Aorta (tissue), 5 donors: ENCODE measurements around the gene LAG3. TPM values are rescaled to one million over a fixed set of nuclear protein-coding genes. Genes with fewer than 3 reads are reported as not detected.

ENCODE experiments used
- ATAC-seq: fragments of 200-7000 bp; cut with Tn5 transposase; one replicate; pipeline ENCODE4 v1.9.1; 2022; ENCODE audit warnings: moderate library complexity; ENCODE audit not compliant: low FRiP score
- DNase-seq, 2 donors: peaks; one replicate each; pipeline ENCODE4 v3.0.0-alpha.2; 2020
- H3K27ac ChIP-seq, 2 donors: one replicate each; pipeline ENCODE4 v1.5.1; 2013; ENCODE audit warnings: low read length in 2 of 2, mild to moderate bottlenecking in 2 of 2, moderate library complexity in 2 of 2, control low read depth in 1 of 2, inconsistent platforms in 1 of 2, low read depth in 1 of 2
- H3K27me3 ChIP-seq, 2 donors: one replicate each; pipeline ENCODE4 v1.6.1; 2013; ENCODE audit warnings: control low read depth in 1 of 2, low read length in 1 of 2, mild to moderate bottlenecking in 1 of 2, moderate library complexity in 1 of 2; ENCODE audit not compliant: insufficient read depth in 2 of 2, control insufficient read depth in 1 of 2
- H3K36me3 ChIP-seq, 2 donors: one replicate each; pipeline ENCODE4 v1.6.1; 2013; ENCODE audit warnings: control low read depth in 1 of 2, low read length in 1 of 2, mild to moderate bottlenecking in 1 of 2; ENCODE audit not compliant: insufficient read depth in 2 of 2, control insufficient read depth in 1 of 2
- H3K4me1 ChIP-seq, 2 donors: one replicate each; pipeline ENCODE4 v1.6.1; 2013; ENCODE audit warnings: low read length in 2 of 2, control low read depth in 1 of 2, mild to moderate bottlenecking in 1 of 2, moderate library complexity in 1 of 2; ENCODE audit not compliant: insufficient read depth in 2 of 2, control insufficient read depth in 1 of 2
- H3K4me3 ChIP-seq, 2 donors: one replicate each; pipeline ENCODE4 v1.5.1; 2013; ENCODE audit warnings: low read length in 2 of 2, control low read depth in 1 of 2, mild to moderate bottlenecking in 1 of 2
- H3K9me3 ChIP-seq: one replicate; pipeline ENCODE4 v1.6.1; 2013; ENCODE audit warnings: mild to moderate bottlenecking, low read length; ENCODE audit not compliant: control insufficient read depth
- WGBS, 2 donors: extraction: QIAGEN DNeasy Blood & Tissue Kit; methylation state at CpG; one replicate each; pipeline ENCODE4 v1.1.7; 2013; 5-methylcytosine and 5-hydroxymethylcytosine counted together
- intact Hi-C, 2 donors: fragments of 100-400 bp; cut with DNase I; formaldehyde crosslinking; loops; one replicate each; pipeline versions ENCODE4 v1.14.2 to v1.15.0; 2022
- polyA plus RNA-seq, 2 donors: library from polyadenylated mRNA; stranded (reverse); fragments of 200-250 nt; gene quantifications; one replicate each; pipeline ENCODE4 v1.2.3, GENCODE V29; 2013
- total RNA-seq, 2 donors: library from RNA; stranded (reverse); fragmentation: NEBNext Ultra II Directional; extraction: Animal tissue kit (Norgen Biotek cat#: 25700); gene quantifications; one replicate each; pipeline ENCODE4 v1.2.1, GENCODE V29; 2021
- donor health status: healthy with polysubstance abuse.
- donor health status: Bipolar disorder and iron deficiency.
- donor health status: DM: no; HTN: no; CAD: no.
- donor health status: DM: no; HTN: no; CAD: no.
- donor health status: DM: yes; HTN: yes; CAD: no.

The LAG3 gene
- total and polyA plus RNA-seq, 4 donors, result 0.25 to 2.4 (median 1.5) TPM

DNA sequence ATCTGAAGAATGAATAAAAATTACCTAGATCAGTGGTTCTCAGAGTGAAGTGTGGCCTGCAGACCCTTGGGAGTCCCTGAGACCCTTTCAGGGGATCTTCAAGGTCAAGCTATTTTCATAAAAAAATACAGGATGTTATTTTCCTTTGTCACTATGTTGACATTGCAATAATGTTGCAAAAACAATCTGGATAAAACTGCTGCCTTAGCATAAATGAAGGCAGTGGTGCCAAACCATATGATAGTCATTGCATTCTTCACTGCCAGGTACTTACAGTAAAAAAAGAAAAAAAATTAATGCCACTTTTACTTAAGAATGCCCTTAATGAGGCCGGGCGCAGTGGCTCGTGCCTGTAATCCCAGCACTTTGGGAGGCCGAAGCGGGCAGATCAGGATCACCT is 15.0 kb downstream of the LAG3 start:
- no peak overlapping the region for H3K4me3 ChIP-seq
- H3K27ac ChIP-seq, result no peak overlapping the region
- DNase-seq (no peak), ATAC-seq (no peak)
- intact Hi-C loops, result no loop called here
- no peaks in the 10 kb centered on the region for H3K27me3 ChIP-seq
- no peaks in the 10 kb centered on the region for H3K4me1 ChIP-seq
- no peaks in the 10 kb centered on the region for H3K36me3 ChIP-seq
- no peaks in the 10 kb centered on the region for H3K9me3 ChIP-seq
- 96 to 97% methylated on average over 5 of the region's 5 CpGs for WGBS, 2 donors

DNA sequence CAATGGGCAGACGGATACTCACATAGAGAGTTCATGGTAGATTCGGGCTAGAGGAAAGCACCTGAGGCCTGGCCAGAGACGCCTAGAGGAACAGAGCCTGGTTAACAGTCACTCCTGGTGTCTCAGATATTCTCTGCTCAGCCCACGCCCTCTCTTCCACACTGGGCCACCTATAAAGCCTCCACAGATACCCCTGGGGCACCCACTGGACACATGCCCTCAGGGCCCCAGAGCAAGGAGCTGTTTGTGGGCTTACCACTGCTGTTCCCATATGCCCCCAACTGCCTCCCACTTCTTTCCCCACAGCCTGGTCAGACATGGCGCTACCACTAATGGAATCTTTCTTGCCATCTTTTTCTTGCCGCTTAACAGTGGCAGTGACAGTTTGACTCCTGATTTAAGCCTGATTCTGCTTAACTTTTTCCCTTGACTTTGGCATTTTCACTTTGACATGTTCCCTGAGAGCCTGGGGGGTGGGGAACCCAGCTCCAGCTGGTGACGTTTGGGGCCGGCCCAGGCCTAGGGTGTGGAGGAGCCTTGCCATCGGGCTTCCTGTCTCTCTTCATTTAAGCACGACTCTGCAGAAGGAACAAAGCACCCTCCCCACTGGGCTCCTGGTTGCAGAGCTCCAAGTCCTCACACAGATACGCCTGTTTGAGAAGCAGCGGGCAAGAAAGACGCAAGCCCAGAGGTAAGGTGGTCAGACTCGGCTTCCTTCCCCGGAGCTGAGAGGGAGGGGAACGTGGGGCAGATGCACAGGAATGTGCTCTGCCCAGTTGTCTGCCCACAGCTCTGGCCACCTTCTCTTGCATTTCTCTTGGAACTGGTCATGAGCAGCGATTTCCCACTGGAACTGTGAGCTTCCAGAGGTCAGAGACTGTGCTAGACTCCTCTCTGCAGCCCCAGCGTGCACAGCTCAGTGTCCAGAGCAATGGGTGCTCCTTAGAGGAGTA is 16.9 kb downstream of the LAG3 start, which contains the start of gene CD4:
TSS of gene CD4 (plus strand) at position 557 of the 953 bp plus-strand sequence. CDS start 10,611 bp downstream, outside the sequence.
- ATAC-seq (peak; percentile 51), DNase-seq (peak in 1 of 2 donors; percentile 92)
- H3K36me3 ChIP-seq, result no peaks in the 10 kb centered on the region
- intact Hi-C loops, result no loop called here
- H3K27ac ChIP-seq, result no peak within 1 kb of the TSS
- H3K27me3 ChIP-seq, result no peaks in the 10 kb centered on the region
- H3K9me3 ChIP-seq, result no peaks in the 10 kb centered on the region
- 65% methylated on average over 18 of the region's 18 CpGs for WGBS, 2 donors
- H3K4me1 ChIP-seq, result no peaks in the 10 kb centered on the region
- H3K4me3 ChIP-seq, result no peak within 1 kb of the TSS

DNA sequence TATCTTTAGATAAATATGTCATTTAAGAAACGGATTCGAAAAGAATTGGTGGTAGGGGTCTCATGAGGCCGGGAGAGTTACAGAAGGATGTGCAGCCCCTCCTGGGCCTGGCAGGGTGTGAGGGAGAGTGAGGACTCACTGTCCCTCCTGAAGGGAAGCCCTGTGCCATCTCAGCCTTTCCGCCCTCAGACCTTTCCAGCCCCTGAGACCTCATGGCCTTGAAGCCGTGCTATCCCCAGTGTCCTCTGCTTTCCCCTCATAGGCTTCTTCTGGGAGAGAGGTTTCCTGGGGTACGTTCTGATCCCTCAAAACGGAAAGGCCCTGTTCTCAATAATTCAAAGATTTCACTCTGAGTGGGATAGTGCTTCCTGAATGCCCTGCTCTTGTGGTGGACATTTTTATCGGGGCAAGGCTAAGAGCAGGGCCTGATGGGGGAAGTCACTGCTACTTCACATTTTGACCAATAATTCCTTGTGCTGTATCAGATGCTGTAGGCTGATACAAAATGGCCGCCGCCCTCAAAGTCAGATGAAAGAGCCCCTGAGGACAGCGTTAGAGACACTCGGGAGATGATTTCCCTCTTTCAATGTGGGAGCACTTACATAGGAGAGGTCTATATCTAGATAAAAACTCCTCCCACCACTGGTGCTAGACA is 18.3 kb downstream of the LAG3 start:
- H3K4me3 ChIP-seq, result no peak overlapping the region
- H3K9me3 ChIP-seq, result no peaks in the 10 kb centered on the region
- H3K4me1 ChIP-seq, result no peaks in the 10 kb centered on the region
- WGBS, 2 donors, result 87 to 91% methylated on average over 12 of the region's 12 CpGs
- intact Hi-C loops, result no loop called here
- H3K27me3 ChIP-seq, result no peaks in the 10 kb centered on the region
- no peaks in the 10 kb centered on the region for H3K36me3 ChIP-seq
- no peak overlapping the region for H3K27ac ChIP-seq
- ATAC-seq (no peak), DNase-seq (no peak)

DNA sequence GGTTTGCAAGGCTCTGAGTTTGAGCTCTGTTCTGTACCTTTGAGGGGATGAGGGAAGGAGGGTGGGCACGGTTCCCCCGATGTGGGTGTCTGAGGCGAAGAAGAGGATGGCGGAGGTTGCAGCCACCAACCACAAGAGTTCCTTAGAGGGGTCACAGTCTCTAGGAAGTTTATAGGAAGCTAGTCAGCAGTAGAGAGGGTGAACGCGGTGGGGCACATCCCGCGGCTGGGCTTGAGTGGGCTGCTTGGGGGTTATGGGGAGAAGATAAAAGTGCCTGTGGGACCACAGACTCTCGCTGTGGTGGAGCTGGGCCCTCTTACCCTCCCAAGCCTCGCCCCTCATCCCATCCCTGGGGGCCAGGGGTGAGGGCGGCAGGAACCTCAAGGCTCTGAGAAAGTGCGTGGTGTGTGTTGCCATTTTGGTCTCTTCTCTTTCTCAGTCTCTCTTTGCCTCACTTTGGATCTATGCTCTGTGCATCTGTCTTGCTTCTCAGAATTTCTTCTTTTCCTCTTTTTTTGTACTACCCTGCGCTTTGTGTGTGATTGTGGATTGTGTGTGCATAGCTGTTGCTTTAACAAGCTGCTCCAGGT is 19.7 kb downstream of the LAG3 start:
- 86 to 92% methylated on average over 12 to 13 of the region's 13 CpGs for WGBS, 2 donors
- no peak for DNase-seq
- Histone ChIP-seq H3K36me3 (no peaks in the 10 kb centered on the region), H3K4me3 (no peak overlapping the region), H3K4me1 (no peaks in the 10 kb centered on the region), H3K27ac (no peak overlapping the region), H3K27me3 (no peaks in the 10 kb centered on the region), H3K9me3 (no peaks in the 10 kb centered on the region)
- ATAC-seq, result no peak
- intact Hi-C loops, result no loop called here

DNA sequence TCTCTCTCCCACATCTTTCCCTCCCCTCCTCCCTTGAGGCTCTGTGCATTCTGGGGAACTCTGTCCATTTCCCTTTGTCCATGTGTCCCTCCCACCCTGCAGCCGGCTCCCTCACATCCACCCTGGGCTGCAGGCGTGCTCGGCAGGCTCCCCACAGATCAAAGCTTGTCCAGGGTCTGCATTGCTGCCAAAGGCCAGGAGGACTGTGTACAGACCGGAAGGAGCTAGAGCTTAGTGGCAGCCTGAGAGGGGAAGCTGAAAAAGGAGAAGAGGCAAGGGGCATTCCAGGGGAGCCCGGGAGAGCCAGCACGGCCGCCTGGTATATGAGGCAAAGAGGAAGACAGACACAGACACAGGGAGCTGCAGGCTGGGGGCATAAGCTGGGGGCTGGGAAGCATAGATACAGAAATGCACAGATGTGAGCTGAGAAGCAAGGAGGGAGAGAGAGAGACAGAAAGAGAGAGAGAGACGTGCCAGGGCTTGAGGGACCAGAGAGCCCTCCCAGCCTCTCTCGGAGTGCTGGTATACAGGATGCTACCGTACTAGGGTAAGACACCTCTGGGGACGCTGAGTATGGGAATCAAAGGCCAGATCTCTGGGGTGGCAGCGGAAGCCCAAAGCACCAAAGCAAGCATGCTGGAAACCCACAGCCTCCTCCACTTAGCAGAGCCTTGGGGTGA is 20.3 kb downstream of the LAG3 start:
- WGBS, 2 donors, result 19 to 32% methylated on average over 12 of the region's 12 CpGs
- Histone ChIP-seq H3K4me3 (no peak overlapping the region), H3K9me3 (no peaks in the 10 kb centered on the region), H3K36me3 (no peaks in the 10 kb centered on the region), H3K27ac (no peak overlapping the region), H3K27me3 (no peaks in the 10 kb centered on the region), H3K4me1 (no peaks in the 10 kb centered on the region)
- intact Hi-C loops, result no loop called here
- peak in 1 of 2 donors; percentile 82 for DNase-seq
- ATAC-seq, result peak; percentile 58

DNA sequence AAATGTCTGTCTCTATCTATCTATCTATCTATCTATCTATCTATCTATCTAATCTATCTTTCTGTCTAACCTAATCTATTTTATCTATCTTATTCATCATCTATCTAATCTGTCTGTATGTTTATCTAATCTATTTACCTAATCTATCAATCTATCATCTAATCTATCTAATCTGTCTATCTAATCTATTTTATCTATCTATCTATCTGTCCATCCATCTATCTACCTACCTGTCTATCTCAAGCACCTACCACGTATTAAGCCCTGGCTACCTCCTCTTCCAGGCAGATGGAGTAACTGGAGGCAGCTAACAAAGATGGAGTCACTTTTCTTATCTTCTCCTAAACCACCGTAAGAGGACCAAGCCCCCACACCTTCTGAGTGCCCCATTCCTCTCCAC is 22.8 kb downstream of the LAG3 start:
- ATAC-seq (no peak), DNase-seq (no peak)
- Histone ChIP-seq H3K9me3 (no peaks in the 10 kb centered on the region), H3K27ac (no peak overlapping the region), H3K4me3 (no peak overlapping the region), H3K27me3 (no peaks in the 10 kb centered on the region), H3K4me1 (no peaks in the 10 kb centered on the region), H3K36me3 (no peaks in the 10 kb centered on the region)
- intact Hi-C loops, result no loop called here
- 78 to 88% methylated on average over 2 of the region's 2 CpGs for WGBS, 2 donors

DNA sequence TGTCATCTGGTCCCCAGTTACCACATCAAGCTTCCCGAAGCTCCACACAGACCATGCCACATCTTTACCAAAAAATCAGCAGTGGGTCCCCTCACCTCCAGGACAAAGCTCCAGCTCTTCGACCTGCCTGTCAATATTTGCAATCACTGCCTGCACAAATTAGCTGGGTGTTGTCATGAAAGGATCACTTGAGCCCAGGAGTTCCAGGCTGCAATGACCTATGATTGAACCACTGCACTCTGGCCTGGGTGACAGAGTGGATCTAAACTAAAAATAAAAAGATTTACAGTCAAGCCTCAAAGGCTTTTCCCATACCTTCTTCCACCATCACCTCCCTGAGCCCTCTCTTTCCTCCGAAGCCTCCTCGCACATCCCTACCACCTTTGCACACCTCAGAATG is 24.3 kb downstream of the LAG3 start:
- ATAC-seq, result no peak
- 91 to 94% methylated on average over 4 of the region's 4 CpGs for WGBS, 2 donors
- intact Hi-C loops, result no loop called here
- H3K27ac ChIP-seq, result no peak overlapping the region
- no peaks in the 10 kb centered on the region for H3K9me3 ChIP-seq
- H3K27me3 ChIP-seq, result no peaks in the 10 kb centered on the region
- H3K4me3 ChIP-seq, result no peak overlapping the region
- H3K4me1 ChIP-seq, result no peaks in the 10 kb centered on the region
- no peaks in the 10 kb centered on the region for H3K36me3 ChIP-seq
- DNase-seq, result no peak

DNA sequence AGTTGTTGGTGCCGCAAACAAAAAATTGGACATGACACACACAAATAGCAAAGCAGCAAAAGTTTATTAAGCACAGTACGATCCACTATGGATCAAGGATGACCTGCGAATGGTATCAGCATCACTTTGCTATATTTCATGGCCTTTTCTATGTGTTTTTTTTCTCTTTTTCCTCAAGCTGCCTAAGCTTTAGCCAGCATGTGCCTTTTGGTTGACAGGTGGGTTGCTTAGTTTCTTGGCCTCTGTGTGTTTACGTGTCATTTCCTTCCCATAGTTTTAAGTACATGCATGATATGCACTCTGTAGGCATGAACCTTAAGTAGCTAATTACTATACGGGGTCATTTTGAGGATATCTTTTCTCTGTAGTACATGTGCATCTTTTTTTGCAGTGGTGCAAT is 26.8 kb downstream of the LAG3 start:
- Histone ChIP-seq H3K36me3 (no peaks in the 10 kb centered on the region), H3K4me3 (no peak overlapping the region), H3K27me3 (no peaks in the 10 kb centered on the region), H3K27ac (no peak overlapping the region), H3K4me1 (no peaks in the 10 kb centered on the region), H3K9me3 (no peaks in the 10 kb centered on the region)
- ATAC-seq, result no peak
- whole genome bisulfite sequencing, 2 donors, result 87 to 92% methylated on average over 5 of the region's 5 CpGs
- intact Hi-C loops, result no loop called here
- DNase-seq, result no peak
